ENCODE measurements around the gene SUPV3L1.
"Not testable (repeated sequence)": the region's sequence is repeated elsewhere in the genome, so short reads cannot be mapped to it uniquely, and the experiment has no call there.

SUPV3L1 gene

DNA sequence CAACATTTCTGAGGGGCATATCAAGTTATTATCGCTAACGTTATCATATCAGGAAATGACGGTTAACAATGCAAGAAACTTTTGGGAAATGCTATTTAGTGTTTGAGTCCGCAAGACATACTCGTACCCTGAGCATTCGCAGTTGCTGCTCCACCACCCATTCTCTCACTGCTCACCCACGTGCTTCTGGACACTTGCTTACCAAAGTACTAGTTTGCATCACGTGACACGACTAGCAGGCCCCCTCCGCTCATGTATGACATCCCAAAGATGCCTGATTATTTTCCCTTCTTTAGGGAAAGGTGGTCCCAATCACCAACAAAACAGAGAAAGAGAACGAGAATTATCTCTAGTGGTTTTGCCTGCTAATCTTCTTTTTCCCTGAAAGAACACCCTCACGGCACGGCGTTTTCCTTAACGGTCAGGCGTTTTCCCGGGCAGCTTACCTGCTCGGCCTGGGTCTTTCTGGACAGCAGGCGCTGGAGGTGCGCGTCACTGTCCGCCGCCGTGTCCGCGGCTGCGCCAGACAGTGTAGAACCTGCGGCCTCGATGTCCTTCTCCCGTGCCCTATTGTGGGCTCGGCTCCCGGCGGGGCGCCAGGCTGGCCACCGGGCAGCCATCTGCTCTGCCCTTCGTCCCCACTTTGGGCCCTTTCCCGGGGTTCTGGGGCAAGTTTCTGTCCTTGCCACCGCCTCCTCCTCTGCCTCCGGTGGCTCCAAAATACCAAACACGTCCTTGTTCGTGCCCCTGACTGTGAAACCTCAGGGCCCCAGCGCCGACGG, at the start of gene SUPV3L1:
SUPV3L1 (plus strand) TSS at position 492 of the 782 bp plus-strand sequence; CDS start at position 550, 58 bp downstream.
- DNase-seq = peak; percentile 63

DNA sequence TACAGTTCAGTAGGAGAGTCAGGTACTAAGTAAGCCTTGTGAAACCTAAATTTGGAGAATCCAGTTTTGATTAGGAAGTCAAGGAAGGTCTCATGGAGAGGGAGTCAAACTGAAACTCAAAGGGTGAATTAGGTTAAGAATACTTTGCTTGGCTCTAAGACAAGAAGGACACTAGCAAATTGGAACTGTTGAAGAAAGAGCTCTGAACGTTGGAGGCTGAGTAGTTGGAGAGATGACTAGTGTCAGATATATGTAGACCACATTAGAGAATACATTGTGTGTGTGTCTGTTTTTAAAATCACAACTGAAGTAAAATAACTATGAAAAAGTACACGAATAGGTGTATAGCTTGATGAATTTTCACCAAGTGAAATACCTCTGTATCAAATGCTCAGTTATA, 49.8 kb upstream of the SUPV3L1 start:
- DNase-seq = no peak

GRCh38 chr10:69139961-69140360, 40.1 kb upstream of the SUPV3L1 start:
- no peak for DNase-seq

DNA sequence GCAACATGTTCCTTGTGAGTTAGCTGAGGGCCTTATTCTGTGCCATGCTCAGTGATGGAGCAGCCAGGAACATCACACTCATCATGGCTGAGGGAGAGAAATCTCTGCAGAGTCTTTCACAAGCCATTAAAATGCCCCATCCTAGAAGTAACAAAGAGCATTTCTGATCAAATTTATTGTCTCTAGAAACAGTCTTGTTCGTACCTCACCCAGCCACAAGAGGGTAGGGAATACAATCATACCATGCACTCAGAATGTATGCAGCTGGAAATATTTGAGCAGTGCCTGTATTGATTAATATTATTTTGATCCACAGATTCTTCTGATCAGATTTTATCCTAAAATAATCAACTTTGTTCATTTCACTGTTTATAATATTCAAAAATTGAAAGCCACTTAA, 38.7 kb upstream of the SUPV3L1 start:
- no peak for DNase-seq

DNA sequence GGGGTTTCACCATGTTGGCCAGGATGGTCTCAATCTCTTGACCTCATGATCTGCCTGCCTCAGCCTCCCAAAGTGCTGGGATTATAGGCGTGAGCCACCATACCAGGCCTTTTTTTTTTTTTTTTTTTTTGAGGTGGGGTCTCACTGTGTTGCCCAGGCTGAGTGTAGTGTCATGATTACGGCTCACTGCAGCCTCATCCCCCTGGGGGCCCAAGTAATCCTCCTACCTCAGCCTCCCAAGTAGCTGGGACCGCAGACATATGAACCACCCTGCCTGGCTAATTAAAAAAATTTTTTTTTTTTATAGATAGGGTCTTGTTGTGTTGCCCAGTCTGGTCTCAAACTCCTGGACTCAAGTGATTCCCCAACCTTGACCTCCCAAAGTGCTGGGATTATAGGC, 38.0 kb upstream of the SUPV3L1 start:
- not testable (repeated sequence) for DNase-seq

DNA sequence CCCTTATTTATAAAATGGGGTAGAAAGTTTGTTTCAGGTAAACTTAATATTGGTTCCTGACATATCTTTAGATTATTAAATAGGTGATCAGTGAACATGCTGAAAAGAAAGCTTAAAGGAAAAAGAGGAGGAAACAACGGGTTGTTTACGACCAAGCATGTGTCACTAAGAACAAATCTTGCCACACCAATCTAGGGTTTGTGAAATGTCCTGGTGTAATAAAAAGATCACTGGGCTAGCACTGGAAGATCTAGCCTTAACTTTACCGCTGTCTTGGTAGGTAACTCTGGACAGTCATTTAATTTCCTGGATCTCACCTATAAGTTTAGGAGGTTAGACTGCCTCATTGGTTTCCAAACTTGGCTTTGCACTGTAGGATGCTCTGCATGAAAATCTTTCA, 37.1 kb upstream of the SUPV3L1 start:
- DNase-seq = no peak

- no peak for DNase-seq
Observed at GRCh38 chr10:69145329-69145728, 34.7 kb upstream of the SUPV3L1 start.

GRCh38 chr10:69145864-69146263, 34.2 kb upstream of the SUPV3L1 start:
- no peak for DNase-seq

DNA sequence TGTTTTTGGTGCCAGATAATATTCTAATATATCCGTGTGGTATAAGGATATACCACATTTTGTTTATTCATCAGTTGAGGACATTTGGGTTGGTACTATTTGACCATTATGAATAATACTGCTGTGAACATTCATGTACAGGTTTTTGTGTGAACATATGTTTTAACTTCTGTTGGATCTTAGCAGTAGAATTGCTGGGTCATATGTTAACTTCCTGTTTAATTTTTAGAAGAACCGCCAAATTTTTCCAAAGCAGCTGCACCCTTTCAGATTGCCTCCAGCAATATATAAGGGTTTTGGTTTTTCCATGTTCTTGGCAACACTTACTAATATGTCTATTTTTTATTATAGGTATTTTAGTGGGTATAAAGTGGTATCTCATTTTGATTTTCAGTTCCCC, 33.3 kb upstream of the SUPV3L1 start:
- DNase-seq = no peak

GRCh38 chr10:69151984-69152383, 28.1 kb upstream of the SUPV3L1 start:
- no peak for DNase-seq

- no peak for DNase-seq
Observed at GRCh38 chr10:69153227-69153626, 26.8 kb upstream of the SUPV3L1 start.

DNA sequence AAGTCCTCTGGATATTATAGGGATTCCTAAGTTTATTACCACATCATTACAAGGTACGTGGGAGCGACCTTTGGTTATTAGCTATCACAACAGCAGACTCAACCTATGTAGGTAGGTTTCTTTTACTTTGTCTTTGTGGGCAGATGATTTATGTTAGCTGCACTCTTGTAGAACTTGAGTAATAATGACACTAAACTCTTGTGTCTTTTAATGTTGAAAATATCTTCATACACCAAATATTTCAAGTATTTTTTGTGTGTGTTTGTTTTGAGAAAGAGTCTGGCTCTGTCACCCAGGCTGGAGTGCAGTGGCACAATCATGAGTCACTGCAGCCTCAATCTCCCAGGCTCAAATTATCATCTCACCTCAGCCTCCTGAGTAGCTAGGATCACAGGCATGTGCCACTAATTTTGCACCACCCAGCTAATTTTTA, 19.2 kb upstream of the SUPV3L1 start:
- no peak for DNase-seq

- DNase-seq = no peak
Observed at GRCh38 chr10:69168493-69168892, 11.5 kb upstream of the SUPV3L1 start.

- DNase-seq = no peak
Observed at GRCh38 chr10:69172241-69172982, 7.6 kb upstream of the SUPV3L1 start.

- DNase-seq = not testable (repeated sequence)
Observed at GRCh38 chr10:69175326-69175725, 4.7 kb upstream of the SUPV3L1 start.

- DNase-seq = no peak
Observed at GRCh38 chr10:69176823-69177222, 3.2 kb upstream of the SUPV3L1 start.

DNA sequence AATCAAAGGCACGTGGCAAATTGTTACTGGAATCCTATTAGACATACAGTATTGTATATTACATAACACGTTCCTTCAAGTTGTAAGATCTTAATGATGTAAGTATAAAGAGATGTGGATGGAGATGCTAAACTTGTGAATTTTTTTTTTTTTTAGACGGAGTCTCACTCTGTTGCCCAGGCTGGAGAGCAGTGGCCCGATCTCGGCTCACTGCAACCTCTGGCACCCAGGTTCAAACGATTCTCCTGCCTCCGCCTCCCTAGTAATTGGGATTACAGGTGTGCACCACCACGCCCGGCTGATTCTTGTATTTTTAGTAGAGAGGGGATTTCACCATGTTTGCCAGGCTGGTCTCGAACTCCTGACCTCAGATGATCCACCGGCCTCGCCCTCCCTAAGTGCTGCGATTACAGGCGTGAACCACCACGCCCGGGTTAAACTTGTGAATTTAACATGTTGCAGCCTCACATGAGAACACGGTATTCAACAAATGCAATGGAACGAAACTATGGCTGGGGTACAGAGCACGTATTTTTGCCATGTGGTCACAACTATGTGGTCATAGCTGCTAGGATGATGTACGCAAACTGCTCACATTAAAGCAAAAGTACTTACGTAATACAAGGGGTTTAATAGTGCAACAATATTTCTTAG, 818 bp upstream of the SUPV3L1 start:
- DNase-seq = no peak

DNA sequence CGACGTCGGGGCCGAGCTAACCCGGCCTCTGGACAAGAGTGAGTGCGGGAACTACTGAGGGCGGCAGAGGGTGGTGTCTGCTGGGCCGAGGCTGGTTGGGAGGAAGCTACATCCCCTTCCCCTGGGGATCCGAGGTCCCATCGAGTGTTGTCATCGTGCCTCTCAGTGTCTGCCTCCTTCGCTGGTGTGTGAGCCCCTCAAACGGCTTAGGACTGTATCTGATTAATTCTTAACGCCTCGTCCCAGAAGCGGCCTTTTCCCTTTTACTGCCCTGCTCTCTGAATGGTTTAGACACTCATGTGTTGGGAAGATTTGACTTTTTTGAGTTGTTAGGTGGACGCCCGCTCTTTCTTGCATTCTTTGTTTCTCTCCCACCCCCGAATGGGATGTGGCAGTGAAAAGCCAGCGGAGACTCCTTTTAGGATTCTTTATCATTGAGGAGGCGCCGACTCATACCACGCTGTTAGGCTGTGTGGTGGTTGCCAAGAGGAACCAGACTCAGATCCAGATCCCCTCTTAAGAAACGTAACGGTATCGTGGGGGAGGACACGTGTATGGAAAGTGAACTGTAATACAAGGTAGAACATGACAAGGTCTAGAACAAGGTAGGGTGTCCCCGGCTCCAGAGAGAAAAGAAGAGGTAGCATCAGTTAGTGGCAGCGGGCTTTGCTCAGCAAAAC, 631 bp downstream of the SUPV3L1 start:
- no peak for DNase-seq

DNA sequence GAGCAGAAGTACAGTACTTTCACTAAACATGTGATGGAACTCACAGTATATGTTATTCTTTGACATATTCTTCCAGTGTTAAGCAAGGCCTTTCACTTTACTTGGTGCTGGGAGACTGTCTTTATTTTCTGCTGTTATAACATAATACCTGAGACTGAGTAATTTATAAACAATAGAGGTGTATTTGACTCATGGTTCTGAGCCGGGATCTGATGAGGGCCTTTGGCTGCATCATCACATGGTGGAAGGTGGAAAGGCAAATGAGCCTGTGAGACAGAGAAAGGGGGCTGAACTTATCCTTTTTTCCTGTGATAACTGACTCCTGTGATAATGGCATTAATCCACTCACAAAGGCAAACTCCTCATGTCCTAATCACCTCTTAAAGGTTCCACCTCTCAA, 1.4 kb downstream of the SUPV3L1 start:
- no peak for DNase-seq

DNA sequence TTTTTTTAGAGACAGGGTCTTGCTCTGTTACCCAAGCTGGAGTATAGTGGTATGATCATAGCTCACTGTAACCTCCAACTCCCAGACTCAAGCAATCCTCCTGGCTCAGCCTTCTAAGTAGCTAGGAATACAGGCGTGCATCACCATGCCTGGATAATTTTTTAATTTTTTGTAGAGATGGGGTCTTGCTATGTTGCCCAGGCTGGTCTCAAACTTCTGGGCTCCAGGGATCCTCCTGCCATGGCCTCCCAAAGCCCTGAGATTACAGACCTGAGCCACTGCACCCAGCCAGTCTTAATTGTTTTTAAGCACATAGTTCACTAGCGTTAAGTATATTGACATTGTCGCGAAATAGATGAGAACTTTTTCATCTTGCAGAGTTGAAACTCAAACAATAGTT, 2.0 kb downstream of the SUPV3L1 start:
- no peak for DNase-seq

- DNase-seq = no peak
Observed at GRCh38 chr10:69186524-69186923, 6.5 kb downstream of the SUPV3L1 start.

- no peak for DNase-seq
Observed at GRCh38 chr10:69201045-69201444, 21.0 kb downstream of the SUPV3L1 start.

DNA sequence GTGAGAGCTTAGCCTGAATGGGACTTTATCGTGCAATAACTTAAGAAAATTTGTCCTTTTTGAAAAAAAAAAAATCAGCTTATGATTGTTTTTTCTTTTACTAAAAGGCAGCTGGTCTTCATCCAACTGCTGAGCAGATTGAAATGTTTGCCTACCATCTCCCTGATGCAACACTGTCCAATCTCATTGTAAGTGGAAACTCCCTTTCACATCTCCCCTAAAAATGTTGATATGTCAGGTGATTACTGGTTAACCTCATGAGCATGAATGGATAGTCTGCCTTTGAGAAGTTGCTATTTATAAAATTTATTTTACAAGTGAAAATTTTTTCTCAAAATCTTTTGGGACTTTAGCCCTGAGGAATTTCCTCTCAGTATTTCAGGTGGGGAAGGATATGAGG, 22.3 kb downstream of the SUPV3L1 start:
- DNase-seq = no peak
